MV-4-11 (cell line): ENCODE data around the gene RRP1B.
"Not testable (repeated sequence)": the region's sequence is repeated elsewhere in the genome, so short reads cannot be mapped to it uniquely, and the experiment has no call there.

Source experiments
- DNase-seq: peaks from one replicate; lab custom pipeline; 2025; lab: John Stamatoyannopoulos, UW

RRP1B gene, protein sequence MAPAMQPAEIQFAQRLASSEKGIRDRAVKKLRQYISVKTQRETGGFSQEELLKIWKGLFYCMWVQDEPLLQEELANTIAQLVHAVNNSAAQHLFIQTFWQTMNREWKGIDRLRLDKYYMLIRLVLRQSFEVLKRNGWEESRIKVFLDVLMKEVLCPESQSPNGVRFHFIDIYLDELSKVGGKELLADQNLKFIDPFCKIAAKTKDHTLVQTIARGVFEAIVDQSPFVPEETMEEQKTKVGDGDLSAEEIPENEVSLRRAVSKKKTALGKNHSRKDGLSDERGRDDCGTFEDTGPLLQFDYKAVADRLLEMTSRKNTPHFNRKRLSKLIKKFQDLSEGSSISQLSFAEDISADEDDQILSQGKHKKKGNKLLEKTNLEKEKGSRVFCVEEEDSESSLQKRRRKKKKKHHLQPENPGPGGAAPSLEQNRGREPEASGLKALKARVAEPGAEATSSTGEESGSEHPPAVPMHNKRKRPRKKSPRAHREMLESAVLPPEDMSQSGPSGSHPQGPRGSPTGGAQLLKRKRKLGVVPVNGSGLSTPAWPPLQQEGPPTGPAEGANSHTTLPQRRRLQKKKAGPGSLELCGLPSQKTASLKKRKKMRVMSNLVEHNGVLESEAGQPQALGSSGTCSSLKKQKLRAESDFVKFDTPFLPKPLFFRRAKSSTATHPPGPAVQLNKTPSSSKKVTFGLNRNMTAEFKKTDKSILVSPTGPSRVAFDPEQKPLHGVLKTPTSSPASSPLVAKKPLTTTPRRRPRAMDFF

DNA sequence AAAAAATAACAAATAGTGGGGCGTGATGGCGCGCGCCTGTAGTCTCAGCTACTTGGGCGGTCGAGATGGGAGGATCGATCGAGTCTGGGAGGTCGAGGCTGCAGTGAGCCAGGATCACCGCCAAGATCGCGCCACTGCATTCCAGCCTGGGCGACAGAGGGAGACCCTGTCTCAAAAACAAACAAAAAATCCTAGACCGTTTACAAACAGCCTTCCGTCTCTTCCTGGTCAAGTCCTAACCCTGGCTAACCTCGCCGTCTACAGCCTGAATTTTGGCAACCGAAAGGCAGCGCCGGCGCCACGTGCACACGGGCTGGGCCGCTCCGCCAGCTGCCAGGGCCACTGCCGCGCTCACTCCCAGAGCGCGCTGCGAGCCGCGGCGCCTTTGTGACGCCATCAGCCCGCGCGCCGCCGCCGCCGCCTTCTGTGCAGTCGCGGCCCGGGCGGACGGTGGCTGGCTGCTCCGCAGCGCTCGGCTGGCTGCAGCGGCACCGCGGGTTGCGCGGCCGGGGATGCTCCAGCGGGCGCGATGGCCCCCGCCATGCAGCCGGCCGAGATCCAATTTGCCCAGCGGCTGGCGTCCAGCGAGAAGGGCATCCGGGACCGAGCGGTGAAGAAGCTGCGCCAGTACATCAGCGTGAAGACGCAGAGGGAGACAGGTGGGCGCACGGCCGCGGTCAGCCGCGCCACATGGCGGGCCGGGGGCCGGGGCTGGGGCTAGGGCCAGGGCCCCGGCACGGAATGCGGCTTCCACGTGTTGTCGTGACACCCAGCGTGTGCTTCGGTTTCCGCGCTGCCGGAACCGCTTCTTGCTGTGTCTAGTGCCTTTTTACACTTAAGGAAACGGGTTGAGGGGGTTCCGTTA, at the start of gene RRP1B, which contains the start of gene HSF2BP:
TSS of gene RRP1B (plus strand) at position 425 of the 865 bp plus-strand sequence. CDS start at position 530, 105 bp downstream.
TSS of gene HSF2BP (minus strand) at position 353 of the 865 bp plus-strand sequence. CDS start 1,392 bp downstream, outside the sequence.
- peak; percentile 72 for DNase-seq

DNA sequence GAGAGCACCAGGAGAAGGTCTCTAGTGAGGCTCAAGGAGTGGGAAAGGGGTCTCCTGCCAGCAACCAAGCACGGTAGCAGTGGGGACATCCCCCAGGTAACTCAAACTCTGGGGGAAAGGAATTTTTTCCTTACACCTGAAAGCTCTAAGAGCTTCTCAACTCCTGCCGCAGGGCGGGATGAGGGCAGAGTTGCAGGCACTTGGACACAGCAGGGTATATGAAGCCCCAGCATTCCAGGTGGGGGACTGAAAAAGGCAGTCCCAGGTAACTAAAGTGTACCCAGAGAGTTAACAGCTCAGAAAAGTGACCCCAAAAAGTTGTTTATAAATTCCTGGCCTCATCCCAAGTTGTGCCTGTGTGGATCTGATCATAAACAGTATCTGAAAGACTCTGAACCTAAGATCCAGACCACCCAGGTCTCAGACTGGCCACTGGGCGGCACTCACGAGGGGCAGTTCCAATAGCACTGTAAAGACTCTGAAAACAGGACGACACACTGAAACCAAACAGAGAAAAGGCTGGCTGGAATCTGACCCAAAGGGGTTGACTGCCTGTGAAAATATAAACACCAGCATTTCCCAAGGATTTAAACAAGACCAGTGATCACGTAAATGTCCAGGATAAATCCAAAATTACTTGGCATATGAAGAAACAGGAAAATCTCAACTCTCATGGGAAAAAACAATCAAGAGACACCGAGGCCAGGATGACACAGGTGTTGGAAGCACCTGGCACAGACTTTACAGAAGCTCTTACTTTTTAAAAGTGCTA, 47.6 kb upstream of the RRP1B start:
- peak; percentile 27 for DNase-seq

DNA sequence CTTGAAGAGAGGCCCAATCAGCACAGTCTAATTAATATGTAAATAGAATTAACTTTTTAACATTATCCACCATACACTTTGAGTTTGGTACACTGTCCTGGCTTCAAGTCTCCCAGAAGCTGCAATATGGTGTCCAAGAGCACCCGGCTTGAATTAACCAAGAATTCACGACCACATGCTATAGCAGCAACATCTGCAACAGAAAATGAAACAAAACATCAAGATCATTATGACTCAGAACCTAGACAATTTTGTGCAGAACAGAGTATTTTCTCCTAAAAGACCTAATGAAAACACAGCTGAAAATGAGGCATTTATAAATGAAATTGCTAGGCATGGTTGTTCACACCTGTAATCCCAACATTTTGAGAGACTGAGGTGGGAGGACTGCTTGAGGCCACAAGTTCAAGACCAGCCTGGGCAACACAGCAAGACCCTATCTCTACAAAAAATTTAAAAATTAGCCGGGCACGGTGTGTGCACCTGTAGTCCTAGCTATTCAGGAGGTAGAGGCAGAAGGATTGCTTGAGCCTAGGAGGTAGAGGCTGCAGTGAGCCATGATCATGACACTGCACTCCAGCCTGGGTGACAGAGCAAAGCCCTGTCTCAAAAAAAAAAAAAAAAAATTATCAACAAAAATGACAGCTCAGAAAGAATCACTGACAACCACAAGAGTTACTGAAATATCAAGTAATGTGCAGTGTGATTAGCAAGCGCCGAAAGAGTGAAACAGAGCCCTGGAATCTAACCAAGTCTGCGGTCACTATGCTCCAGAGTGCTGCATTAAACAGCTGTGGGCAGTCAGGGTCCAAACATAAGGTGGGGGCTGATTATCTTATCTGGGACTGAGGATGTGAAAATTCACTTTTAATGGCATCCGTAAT, 45.4 kb upstream of the RRP1B start:
- peak; percentile 1 for DNase-seq

DNA sequence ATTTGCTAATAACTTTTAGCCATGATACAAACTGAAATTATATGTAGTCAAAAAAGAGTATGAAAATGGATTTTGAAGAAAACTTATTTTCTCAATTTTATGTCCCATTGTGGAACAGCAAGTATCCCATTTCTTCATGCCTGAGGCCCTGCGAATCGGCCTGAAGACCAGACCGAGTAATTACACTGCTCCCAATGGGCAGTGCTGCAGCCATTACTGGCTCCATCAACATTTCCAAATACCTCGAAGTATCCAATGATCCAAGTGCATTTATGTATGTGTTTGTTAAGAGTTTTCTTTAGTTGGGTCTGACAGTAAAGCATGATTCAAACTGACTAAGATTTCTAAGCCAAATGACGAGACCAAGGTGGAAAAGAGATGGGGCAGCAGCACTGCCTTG, 44.5 kb upstream of the RRP1B start:
- DNase-seq, result no peak

DNA sequence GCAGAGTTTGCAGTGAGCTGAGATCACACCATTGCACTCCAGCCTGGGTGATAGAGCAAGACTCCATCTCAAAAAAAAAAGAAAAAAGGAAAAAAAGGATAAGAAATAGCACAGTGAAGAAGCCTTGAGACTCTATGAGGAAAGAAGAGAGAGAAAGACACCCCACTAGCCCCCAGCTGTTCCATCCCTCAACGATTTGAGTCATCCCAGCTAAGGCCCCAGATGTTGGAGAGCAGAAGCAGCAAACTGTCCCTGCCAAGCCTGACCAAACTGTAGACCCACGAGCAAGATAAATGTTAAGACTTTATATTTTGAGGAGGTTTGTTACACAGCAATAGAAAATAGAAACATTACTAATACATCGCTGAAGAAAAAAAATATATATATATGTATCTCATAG, 42.5 kb upstream of the RRP1B start:
- DNase-seq, result not testable (repeated sequence)

DNA sequence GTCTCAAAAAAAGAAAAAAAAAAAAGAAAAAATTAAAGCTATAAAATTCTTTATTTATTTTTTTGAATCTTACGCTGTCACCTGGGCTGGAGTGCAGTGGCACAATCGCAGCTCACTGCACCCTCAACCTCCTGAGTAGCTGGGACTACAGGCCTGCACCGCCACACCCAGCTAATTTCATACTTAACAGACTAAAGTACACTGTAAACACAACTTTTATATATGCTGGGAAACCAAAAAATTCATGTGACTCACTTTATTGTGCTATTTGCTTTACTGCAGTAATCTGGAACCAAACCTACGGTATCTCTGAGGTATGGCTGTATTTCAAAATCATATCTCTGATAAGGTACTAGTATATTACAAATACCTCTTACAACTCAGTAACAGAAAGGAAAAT, 40.4 kb upstream of the RRP1B start:
- DNase-seq, result no peak

DNA sequence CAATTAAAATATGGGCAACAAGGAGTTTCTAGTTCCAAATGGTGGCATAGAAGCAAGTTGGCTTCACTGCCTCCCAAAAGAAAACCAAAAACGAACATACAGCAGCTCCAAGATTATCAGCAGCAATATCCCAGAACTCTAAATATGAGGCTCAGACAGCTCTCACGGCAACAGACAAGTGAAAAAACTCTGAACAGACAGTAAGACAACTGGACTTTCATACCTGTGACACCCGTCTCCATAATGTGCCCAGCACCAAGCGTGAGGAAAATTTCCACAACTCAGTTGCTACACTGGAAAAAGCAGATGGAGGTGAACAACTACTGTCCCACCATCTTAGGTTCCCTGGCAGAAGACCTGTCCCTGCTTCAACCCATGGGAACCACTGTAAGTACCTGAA, 40.0 kb upstream of the RRP1B start:
- DNase-seq, result no peak

DNA sequence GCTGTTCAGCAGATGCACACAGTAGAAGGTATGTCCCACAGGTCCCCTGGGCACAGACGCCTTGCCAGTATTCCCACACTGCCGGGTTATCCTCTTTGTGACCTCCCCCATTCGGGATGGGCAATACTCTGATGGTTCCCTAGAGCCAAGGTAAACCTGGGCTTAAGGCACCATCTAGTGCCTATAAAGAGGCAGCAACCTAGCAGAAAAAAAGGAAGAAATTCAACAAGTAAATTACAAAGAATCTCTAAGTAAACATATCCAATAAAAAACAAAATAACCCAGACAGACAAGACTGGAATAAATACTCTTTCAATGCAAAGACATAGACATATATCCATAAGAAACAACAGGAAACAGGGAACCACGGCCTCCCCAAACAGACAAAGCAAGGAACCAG, 39.5 kb upstream of the RRP1B start:
- DNase-seq, result no peak

DNA sequence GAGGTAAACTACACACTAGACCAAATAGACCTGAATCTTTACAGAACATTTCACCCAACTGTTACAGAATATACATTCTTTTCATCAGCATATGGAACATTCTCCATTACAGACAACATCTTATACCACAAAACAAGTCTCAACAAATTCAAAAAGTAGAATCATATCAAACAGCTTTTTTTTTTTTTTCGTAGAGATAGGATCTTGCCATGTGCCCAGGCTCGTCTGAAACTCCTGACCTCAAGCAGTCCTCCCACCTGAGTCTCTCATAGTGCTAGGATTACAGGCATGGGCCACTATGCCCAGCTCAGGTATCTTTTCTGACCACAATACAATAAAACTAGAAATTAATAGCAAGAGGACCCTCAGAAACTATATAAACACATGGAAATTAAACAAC, 36.6 kb upstream of the RRP1B start:
- DNase-seq, result no peak

DNA sequence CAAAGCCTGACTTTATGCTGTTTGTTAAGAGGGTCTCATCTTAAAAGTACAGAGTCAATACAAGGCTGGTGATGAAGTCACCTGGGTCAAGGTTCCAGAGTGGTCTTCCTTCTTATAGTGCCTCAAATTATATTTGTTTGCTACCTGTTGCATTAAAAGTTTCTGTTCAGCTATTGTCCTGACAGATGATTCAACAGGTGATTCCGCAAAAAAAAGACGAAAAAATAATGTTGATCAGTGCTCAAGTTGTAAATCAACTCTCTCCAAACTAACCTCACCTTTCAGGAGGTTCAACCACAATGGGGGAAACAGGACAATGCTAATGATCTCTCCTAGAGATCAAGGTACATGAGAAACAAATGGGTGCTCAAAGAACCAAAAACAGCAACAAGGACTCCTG, 35.8 kb upstream of the RRP1B start:
- DNase-seq, result no peak

DNA sequence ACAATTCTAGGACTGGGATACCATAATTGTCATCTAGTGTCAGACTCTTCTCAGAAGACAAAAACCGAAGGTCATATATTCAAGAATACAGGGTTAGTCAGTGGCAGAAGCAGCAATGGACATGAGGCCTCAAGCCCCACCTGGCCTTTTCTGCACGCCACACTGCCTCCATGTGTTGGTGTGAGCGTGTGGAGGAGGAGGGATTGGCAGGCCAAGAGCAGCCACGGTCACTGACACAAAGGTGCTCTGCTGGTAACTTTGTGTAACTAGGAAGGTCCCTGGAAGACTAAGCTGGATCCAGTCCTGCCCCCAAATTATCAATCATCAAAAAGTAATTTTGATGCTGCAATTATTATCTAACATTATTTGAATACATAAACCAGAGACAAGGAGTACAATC, 35.0 kb upstream of the RRP1B start:
- no peak for DNase-seq

DNA sequence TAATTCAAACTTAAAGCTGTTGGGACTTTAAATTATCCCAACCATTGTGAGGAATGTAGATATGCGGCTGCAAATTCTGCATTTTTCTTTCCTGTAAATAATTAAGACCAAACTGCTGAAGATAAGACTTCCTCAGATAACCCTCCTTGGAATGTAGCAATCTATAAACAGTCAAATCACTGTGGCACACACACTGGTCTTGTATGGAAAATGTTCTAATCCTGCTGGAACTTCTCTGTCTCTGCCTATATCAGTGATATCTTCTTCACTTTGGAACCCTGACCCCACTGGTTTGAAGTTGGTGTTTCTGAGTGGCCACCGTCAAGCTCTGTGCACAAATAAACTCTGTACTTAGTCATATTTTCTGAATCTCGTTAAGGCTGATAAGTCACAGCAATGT, 33.0 kb upstream of the RRP1B start:
- DNase-seq, result no peak

DNA sequence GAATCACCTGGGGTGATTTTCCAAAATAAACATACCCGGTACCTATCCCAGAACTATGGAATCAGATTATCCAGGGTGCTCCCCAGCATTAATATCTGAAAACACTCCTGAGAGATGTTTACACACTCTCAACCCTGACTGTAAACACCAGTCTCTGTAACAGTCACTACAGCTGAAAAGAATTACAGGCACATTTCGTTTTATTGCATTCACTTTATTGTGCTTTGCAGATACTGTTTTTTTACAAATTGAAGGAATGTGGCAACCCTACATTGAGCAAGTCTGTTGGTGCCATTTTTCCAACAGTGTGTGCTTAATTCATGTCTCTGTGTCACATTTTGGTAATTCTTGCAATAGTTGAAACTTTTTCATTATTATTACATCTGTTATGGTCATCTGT, 31.8 kb upstream of the RRP1B start:
- DNase-seq, result no peak

DNA sequence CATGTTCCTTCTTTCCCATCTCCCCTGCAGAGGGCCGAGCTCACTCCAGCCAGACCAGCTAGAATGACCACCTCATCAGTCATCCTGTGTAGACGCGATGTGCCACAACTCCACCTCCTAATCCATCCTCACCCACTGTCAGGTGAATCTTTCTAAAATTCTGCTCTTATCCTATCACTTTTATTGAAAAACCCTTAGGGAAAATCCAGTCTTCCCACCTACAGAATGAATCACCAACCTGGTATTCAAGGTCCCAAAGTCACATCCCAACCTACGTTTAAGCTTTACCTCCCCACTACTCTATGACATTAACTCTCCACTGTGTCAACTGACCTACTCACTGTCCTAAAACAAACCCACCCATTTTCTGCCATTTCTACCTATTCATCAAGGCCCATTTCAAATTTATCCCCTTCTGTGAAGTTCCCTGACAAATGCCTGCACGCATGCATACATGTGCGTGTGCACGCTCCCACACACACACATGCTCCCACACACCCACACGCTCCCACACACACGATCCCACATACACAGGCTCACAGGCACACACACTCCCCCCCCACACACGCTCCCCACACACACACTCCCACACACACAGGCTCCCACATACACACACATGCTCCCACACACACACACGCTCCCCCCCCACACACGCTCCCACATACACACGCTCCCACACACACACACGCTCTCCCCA, 27.8 kb upstream of the RRP1B start:
- DNase-seq, result no peak

DNA sequence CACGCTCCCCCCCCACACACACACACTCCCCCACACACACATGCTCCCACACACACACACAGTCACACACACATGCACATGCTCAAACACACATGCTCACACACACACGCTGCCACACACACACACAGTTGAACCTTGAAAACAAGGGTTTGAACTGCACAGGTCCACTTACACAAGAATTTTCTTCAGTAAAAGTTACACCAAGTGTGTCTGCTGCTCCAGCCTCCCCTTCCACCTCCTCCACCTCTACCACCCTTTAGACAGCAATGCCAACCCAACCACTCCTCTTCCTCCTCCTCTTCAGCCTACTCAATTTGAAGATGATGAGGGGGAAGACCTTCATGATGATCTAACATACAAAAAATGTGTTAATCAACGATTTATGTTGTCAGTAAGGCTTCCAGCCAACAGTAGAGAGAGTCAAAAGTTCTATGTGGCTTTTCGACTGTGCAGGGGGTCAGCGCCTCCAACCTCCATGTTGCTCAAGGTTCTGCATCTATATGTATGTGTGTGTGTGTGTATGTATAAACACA, 26.9 kb upstream of the RRP1B start:
- DNase-seq, result no peak

DNA sequence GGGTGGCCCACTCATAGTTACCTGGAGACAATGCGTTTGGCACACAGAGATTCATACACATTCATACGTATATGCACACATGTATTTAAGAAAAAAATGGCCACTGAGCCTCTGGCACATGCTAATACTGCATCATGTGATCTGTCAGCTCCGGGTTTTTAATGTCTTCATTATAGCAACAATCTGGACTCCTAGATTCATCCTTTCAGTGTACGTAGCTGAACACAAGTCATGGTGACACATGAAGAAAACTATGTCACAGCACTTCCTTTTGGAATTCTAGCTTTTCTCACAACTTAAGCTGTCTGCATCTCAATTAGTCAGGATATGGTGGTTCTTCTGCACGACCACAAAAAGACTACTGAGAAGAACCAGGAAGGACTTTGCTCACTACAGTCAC, 24.7 kb upstream of the RRP1B start:
- DNase-seq, result no peak

DNA sequence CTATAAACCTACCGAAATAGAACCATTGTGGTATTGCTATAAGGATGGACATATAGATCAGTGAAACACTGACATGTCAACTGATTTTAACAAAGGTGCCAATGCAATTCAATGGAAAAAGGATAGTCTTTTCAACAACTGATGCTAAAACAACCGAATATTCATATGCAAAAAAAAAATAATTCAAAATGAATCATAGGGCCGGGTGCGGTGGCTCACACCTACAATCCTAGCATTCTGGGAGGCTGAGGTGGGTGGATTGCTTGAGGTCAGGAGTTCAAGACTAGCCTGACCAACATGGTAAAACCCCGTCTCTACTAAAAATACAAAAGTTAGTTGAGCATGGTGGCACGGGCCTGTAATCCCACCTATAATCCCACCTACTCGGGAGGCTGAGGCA, 23.9 kb upstream of the RRP1B start:
- DNase-seq, result no peak

DNA sequence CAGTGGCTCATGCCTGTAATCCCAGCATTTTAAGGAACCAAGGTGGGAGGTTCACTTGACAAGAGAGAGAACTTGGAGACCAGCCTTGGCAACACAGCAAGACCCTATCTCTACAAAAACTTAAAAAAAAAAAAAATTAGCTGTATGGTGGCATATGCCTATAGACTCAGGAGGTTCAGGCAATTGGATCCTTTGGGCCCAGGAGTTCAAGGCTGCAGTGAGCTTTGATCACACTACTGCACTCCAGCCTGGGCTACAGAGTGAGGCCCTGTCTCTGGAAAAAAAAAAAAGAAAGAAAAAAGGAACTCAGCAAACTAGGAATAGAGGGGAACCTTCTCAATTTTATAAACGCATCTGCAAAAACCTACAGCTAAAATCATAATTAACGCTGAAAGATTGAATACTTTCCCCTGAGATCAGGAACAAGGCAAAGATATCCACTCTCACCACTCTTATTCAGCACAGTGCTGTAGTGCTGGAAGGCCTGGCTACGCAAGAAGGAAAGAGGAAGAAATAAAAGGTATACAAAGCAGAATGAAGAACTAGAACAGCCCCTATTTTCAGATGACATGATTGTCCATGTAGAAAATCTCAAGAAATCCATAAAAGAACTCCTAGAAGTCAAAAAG, 21.7 kb upstream of the RRP1B start:
- DNase-seq, result peak; percentile 32
